ENCODE data around the gene CTCFL.

Gene CTCFL

DNA sequence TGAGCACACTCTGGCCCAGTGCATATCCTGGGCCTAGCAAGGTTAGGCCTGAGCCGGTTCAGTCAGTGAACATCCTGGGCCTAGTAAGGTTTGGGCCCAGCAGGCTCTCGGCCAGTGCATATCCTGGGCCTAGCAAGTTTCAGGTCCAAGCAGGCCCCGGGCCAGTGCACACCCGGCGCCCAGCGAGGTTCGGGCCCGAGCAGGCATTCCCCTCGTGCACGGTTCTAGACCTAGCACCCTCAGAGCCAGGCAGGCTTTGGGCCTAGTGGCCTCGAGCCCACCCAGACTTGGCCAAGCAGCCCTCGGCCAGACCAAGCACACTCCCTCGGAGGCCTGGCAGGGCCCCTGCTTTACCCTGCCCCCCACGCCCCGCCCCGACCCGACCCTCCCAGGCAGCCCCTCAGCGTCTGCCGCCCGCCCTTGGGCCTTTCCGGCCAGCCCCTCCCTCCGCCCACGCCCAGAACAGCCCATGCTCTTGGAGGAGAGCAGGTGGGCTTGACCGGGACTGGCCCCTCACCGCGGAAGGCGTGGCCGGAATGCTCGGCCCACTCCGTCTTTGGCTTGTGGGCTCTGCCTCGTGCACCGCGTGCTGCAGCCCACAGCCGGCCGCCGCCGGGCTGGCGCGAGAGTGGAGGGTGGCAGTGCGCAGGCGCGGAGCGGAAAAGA, at the start of gene CTCFL:
TSS of gene CTCFL (minus strand) at position 630 of the 666 bp plus-strand sequence. CDS start 935 bp downstream, outside the sequence.
- no peak for TF ChIP-seq CTCF (IDR thresholded peaks at IDR 0.05)
- DNase-seq (ENCODE audit: low spot score) = no peak
- Histone ChIP-seq H3K4me3 (no peak within 1 kb of the TSS), H3K27ac (no peak within 1 kb of the TSS)

DNA sequence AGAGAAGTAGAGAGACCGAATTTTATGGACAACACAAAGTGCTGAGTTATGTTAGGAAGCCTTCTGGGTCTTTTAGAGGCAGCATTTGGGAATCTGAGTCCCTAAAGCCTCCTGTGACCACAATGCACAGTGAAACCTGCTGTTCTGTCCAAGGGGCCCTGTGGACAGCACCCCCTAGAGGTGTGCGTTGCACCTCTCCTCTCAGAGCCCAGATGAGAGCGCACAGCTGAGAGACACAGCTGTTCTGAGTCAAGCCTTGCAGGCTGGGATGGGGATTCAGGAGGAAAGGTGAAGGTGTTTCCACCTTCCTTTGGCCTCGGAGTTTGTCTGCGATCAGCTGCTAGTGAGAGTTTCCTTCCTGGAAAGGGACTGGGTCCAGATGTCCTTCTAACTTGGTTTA, 49.0 kb upstream of the CTCFL start:
- Histone ChIP-seq H3K4me3 (no peak overlapping the region), H3K27ac (no peak overlapping the region)
- no peak for DNase-seq (ENCODE audit: low spot score)
- TF ChIP-seq CTCF (IDR thresholded peaks at IDR 0.05) = no peak

DNA sequence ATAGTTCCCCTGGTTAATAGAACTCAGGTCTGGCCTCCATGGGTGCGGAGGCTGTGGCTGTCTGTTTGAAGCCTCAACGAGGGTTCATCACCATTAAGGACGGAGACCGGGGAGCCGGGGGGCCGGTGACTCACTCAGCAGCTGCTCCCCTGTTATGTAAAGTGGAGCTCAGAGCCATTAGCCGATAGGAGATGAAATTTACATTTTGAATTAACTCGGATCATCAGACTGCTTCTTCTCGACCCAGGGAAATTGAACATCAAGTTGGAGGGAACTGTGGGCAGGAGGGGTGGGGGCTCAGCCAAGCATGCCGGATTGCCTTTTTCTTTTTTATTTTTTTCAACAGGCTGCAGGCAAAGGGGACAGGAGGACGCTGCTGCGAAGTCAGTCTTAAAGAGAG, 48.3 kb upstream of the CTCFL start:
- Histone ChIP-seq H3K4me3 (no peak overlapping the region), H3K27ac (no peak overlapping the region)
- no peak for DNase-seq (ENCODE audit: low spot score)
- TF ChIP-seq CTCF (IDR thresholded peaks at IDR 0.05) = no peak

GRCh38 chr20:57571782-57572416, 47.0 kb upstream of the CTCFL start:
- TF ChIP-seq CTCF (IDR thresholded peaks at IDR 0.05) = no peak

DNA sequence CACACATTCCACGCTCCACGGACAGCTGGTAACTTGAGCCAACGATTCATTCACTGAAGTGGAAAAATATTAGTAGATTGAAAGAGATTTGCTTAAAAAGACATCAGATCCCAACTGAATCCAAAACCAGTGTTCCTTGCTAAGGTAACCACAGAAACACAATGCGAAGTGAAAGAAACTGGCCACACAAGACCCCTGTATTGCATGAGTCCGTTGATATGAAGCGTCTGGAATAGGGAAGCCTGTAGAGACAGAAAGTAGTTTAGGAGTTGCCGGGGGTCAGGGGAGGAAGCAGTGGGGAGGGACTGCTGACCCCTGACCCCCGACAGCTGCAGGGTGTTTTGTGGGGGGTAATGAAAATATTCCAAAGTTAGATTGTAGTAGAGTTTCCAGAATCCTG, 46.0 kb upstream of the CTCFL start:
- DNase-seq (ENCODE audit: low spot score) = no peak
- no peak for TF ChIP-seq CTCF (IDR thresholded peaks at IDR 0.05)
- H3K27ac ChIP-seq = no peak overlapping the region
- H3K4me3 ChIP-seq = no peak overlapping the region

More at GRCh38 chr20:57571782-57572416, 47.0 kb upstream of the CTCFL start:
- Histone ChIP-seq H3K4me3 (no peak overlapping the region), H3K27ac (no peak overlapping the region)
- DNase-seq (ENCODE audit: low spot score) = no peak

GRCh38 chr20:57570145-57570850, 45.4 kb upstream of the CTCFL start:
- Histone ChIP-seq H3K4me3 (no peak overlapping the region), H3K27ac (no peak overlapping the region)
- TF ChIP-seq CTCF (IDR thresholded peaks at IDR 0.05) = no peak
- no peak for DNase-seq (ENCODE audit: low spot score)
